B cell (primary cell): Measurements from ENCODE around the gene COL13A1. TPM values are rescaled to one million over a fixed set of nuclear protein-coding genes. Genes with fewer than 3 reads are reported as not detected.

Experiments used
- ATAC-seq: fragments of 200-7000 bp; cut with Tn5 transposase; one replicate; pipeline ENCODE4 v1.10.0; 2021; ENCODE audit warnings: low read depth, mild to moderate bottlenecking, moderate number of reproducible peaks, moderate library complexity
- CTCF ChIA-PET: fragments of 350-600 bp; sonication (Branson Sonifier 250); formaldehyde crosslinking; loops from one replicate; lab custom pipeline; 2021; ENCODE audit warnings: antibody characterized with exemption, inconsistent platforms; lab: Charles Lee
- POLR2A ChIA-PET: fragments of 350-600 bp; sonication (Branson Sonifier 250); formaldehyde crosslinking; loops from one replicate; lab custom pipeline; 2021; ENCODE audit warnings: antibody characterized with exemption; lab: Charles Lee
- DNase-seq: peaks from one replicate; pipeline ENCODE4 v3.0.0; 2013
- H2AFZ ChIP-seq: 2 replicates; pipeline ENCODE4 v1.6.1; 2012; ENCODE audit warnings: mild to moderate bottlenecking, low read depth, low read length; ENCODE audit not compliant: insufficient read depth, poor library complexity, severe bottlenecking
- H3K27ac ChIP-seq, 2 donors: 1 replicate in 1 of 2; 2 replicates in 1 of 2; pipeline ENCODE4 v1.5.1; 2012 to 2013; ENCODE audit warnings: low read length in 2 of 2, mild to moderate bottlenecking in 2 of 2, moderate library complexity in 1 of 2
- H3K27me3 ChIP-seq, 4 experiments: fragments of 200-600 bp in 1 of 4; sonication (generic) in 1 of 4; replicated peaks in 1 of 4; 1 replicate in 2 of 4; 2 replicates in 2 of 4; pipeline versions ENCODE4 v1.6.1 to v1.7.0; 2013 to 2016; ENCODE audit warnings: low read length in 3 of 4, mild to moderate bottlenecking in 2 of 4, mixed read lengths in 1 of 4, moderate library complexity in 1 of 4; ENCODE audit not compliant: insufficient read depth in 4 of 4, control insufficient read depth in 3 of 4; ENCODE audit errors: control extremely low read depth in 1 of 4
- H3K36me3 ChIP-seq, 2 experiments: replicated peaks in 1 of 2; 1 replicate in 1 of 2; 2 replicates in 1 of 2; pipeline versions ENCODE4 v1.6.1 to v1.7.1; 2013; ENCODE audit warnings: low read length in 1 of 2; ENCODE audit not compliant: insufficient read depth in 2 of 2, control insufficient read depth in 1 of 2; ENCODE audit errors: control extremely low read depth in 1 of 2, extremely low read depth in 1 of 2
- H3K4me1 ChIP-seq, 2 donors: fragments of 200-600 bp in 1 of 2; sonication (generic) in 1 of 2; 1 replicate in 1 of 2; 2 replicates in 1 of 2; pipeline versions ENCODE4 v1.5.1 to v1.6.1; 2013 to 2017; ENCODE audit warnings: low read length in 2 of 2; ENCODE audit not compliant: control insufficient read depth in 2 of 2, insufficient read depth in 2 of 2
- H3K4me2 ChIP-seq: replicated peaks from 2 replicates; pipeline ENCODE3; 2012; ENCODE audit warnings: mild to moderate bottlenecking, low read depth, low read length; ENCODE audit not compliant: poor library complexity, severe bottlenecking
- H3K4me3 ChIP-seq, 5 experiments: fragments of 200-600 bp in 1 of 5; sonication (generic) in 1 of 5; 1 replicate in 3 of 5; 2 replicates in 2 of 5; pipeline versions ENCODE4 v1.5.1 to v1.7.0; 2011 to 2016; ENCODE audit warnings: low read length in 4 of 5, mild to moderate bottlenecking in 4 of 5, low read depth in 2 of 5, control low read depth in 1 of 5, moderate library complexity in 1 of 5; ENCODE audit not compliant: insufficient read depth in 1 of 5; ENCODE audit errors: control extremely low read depth in 1 of 5, extremely low read depth in 1 of 5
- H3K79me2 ChIP-seq: fragments of 200-600 bp; sonication (generic); one replicate; pipeline ENCODE4 v1.6.0; 2016; ENCODE audit warnings: low read length; ENCODE audit not compliant: control insufficient read depth, insufficient read depth
- H3K9ac ChIP-seq: fragments of 200-600 bp; sonication (generic); 2 replicates; pipeline ENCODE4 v1.6.1; 2017; ENCODE audit warnings: mild to moderate bottlenecking, low read length, moderate library complexity
- H3K9me3 ChIP-seq, 3 donors: one replicate each; pipeline versions ENCODE4 v1.6.1 to v1.7.1; 2013; ENCODE audit warnings: low read length in 2 of 3; ENCODE audit not compliant: control insufficient read depth in 2 of 3, insufficient read depth in 1 of 3; ENCODE audit errors: control extremely low read depth in 1 of 3
- H4K20me1 ChIP-seq: 2 replicates; pipeline ENCODE4 v1.6.0; 2012; ENCODE audit warnings: mild to moderate bottlenecking, low read length; ENCODE audit not compliant: insufficient read depth, control insufficient read depth, poor library complexity, severe bottlenecking
- H3K27ac Mint-ChIP-seq: one replicate; pipeline ENCODE4 v1.8.0; 2021; ENCODE audit warnings: mixed read lengths
- H3K27me3 Mint-ChIP-seq: one replicate; pipeline ENCODE4 v1.8.0; 2021; ENCODE audit warnings: mixed read lengths
- H3K4me1 Mint-ChIP-seq: one replicate; pipeline ENCODE4 v1.8.0; 2021; ENCODE audit warnings: mixed read lengths
- H3K4me3 Mint-ChIP-seq: one replicate; pipeline ENCODE4 v1.8.0; 2021; ENCODE audit warnings: mixed read lengths
- H3K9me3 Mint-ChIP-seq: one replicate; pipeline ENCODE4 v1.8.0; 2022; ENCODE audit warnings: mixed read lengths; ENCODE audit not compliant: insufficient read depth
- EZH2 ChIP-seq: IDR thresholded peaks from 2 replicates; pipeline ENCODE4 v1.6.1; 2012; ENCODE audit warnings: borderline replicate concordance, low read depth, mild to moderate bottlenecking, moderate library complexity, low read length; ENCODE audit not compliant: insufficient read depth, poor library complexity, severe bottlenecking
- WGBS: methylation state at CpG from one replicate; pipeline ENCODE4 v1.1.5; 2013; ENCODE audit warnings: missing lambda C conversion rate; ENCODE audit not compliant: insufficient coverage; 5-methylcytosine and 5-hydroxymethylcytosine counted together
- intact Hi-C: fragments of 100-400 bp; cut with micrococcal nuclease; formaldehyde crosslinking; loops from one replicate; pipeline ENCODE4 v1.10.0; 2022
- polyA plus RNA-seq: library from polyadenylated mRNA; depleted of rRNA; stranded (reverse); fragments of >200 nt; gene quantifications from 2 replicates; pipeline ENCODE4 v1.2.3, GENCODE V29; 2012
- total RNA-seq, 2 donors: library from RNA; stranded (reverse); fragments of 120-200 nt in 1 of 2; gene quantifications; 1 replicate in 1 of 2; 2 replicates in 1 of 2; pipeline versions ENCODE4 v1.2.3 to v1.2.4, GENCODE V29; 2013 to 2022
- TF ChIP-seq, protein P1 (sequence below): fragments of 200-600 bp; IDR thresholded peaks from one replicate; pipeline ENCODE4 v1.8.0; 2022; ENCODE audit warnings: antibody characterized with exemption, mild to moderate bottlenecking

COL13A1 gene
- total and polyA plus RNA-seq, 2 donors (not counting 1 experiment from before 2014, with no cell fraction given) = not detected

DNA sequence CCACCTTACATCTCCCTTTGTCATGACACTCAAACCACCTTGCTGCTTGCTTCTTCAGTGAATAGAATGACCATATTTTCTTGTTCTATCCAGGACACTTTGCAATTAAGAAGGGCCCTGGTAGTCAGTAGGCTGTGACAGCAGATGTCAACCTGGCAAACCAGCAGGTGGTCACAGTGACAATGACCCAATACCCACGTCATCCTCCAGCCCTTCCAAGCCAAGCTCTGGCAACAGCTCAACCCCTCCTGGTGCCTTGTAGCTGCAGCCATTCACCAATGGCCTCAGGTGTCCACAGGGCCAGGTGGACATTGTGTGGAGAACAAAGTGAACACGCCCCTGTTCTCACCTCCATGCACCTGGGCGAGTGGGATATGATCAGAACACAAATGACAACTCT, 163.4 kb downstream of the COL13A1 start:
- Histone ChIP-seq H3K79me2 (no peaks in the 10 kb centered on the region), H4K20me1 (no peaks in the 10 kb centered on the region), H3K27ac (no peak overlapping the region), H3K36me3 (no peaks in the 10 kb centered on the region), H3K9me3 (no peaks in the 10 kb centered on the region), H3K9ac (no peak overlapping the region), H3K4me3 (no peak overlapping the region), H3K4me1 (peaks cover 1 to 15% of the 10 kb centered on the region in 2 donors), H3K4me2 (no peak overlapping the region), H3K27me3 (no peaks in the 10 kb centered on the region), H2AFZ (no peak overlapping the region)
- intact Hi-C loops = no loop called here
- H3K4me3 Mint-ChIP-seq = no peak overlapping the region
- no peak for ATAC-seq
- WGBS = 94% methylated on average over 3 of the region's 3 CpGs
- TF ChIP-seq, protein P1, sequence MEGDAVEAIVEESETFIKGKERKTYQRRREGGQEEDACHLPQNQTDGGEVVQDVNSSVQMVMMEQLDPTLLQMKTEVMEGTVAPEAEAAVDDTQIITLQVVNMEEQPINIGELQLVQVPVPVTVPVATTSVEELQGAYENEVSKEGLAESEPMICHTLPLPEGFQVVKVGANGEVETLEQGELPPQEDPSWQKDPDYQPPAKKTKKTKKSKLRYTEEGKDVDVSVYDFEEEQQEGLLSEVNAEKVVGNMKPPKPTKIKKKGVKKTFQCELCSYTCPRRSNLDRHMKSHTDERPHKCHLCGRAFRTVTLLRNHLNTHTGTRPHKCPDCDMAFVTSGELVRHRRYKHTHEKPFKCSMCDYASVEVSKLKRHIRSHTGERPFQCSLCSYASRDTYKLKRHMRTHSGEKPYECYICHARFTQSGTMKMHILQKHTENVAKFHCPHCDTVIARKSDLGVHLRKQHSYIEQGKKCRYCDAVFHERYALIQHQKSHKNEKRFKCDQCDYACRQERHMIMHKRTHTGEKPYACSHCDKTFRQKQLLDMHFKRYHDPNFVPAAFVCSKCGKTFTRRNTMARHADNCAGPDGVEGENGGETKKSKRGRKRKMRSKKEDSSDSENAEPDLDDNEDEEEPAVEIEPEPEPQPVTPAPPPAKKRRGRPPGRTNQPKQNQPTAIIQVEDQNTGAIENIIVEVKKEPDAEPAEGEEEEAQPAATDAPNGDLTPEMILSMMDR = no peak
- no peak for TF ChIP-seq EZH2
- CTCF ChIA-PET = no interaction called here
- no peaks in the 10 kb centered on the region for H3K9me3 Mint-ChIP-seq
- no peak overlapping the region for H3K27ac Mint-ChIP-seq
- DNase-seq = no peak
- POLR2A ChIA-PET = no interaction called here
- peaks cover 13% of the 10 kb centered on the region for H3K4me1 Mint-ChIP-seq
- peaks cover 13% of the 10 kb centered on the region for H3K27me3 Mint-ChIP-seq

- Histone ChIP-seq H3K27me3 (no peaks in the 10 kb centered on the region), H3K27ac (no peak overlapping the region), H3K36me3 (no peaks in the 10 kb centered on the region), H3K4me1 (peaks cover 0 to 9% of the 10 kb centered on the region in 2 donors), H2AFZ (no peak overlapping the region), H3K4me2 (no peak overlapping the region), H4K20me1 (no peaks in the 10 kb centered on the region), H3K9ac (no peak overlapping the region), H3K79me2 (no peaks in the 10 kb centered on the region), H3K4me3 (no peak overlapping the region), H3K9me3 (no peaks in the 10 kb centered on the region)
- H3K4me1 Mint-ChIP-seq = peaks cover 10% of the 10 kb centered on the region
- ATAC-seq (no peak), DNase-seq (no peak)
- H3K27ac Mint-ChIP-seq = no peak overlapping the region
- TF ChIP-seq, protein P1 = no peak
- no peak for TF ChIP-seq EZH2
- 85% methylated on average over 12 of the region's 14 CpGs for WGBS
- peaks cover 15% of the 10 kb centered on the region for H3K27me3 Mint-ChIP-seq
- intact Hi-C loops = no loop called here
- CTCF ChIA-PET = no interaction called here
- no peaks in the 10 kb centered on the region for H3K9me3 Mint-ChIP-seq
- POLR2A ChIA-PET = no interaction called here
- H3K4me3 Mint-ChIP-seq = no peak overlapping the region
Observed at GRCh38 chr10:69965919-69966662, 164.4 kb downstream of the COL13A1 start.
